Tibial nerve (tissue), 4 donors: ENCODE measurements around the gene GBP2.

ENCODE experiments used
- CTCF ChIP-seq, 5 experiments: fragments of 200-600 bp in 3 of 5; fragments of 450-650 bp in 2 of 5; sonication (generic) in 3 of 5; IDR thresholded peaks; one replicate each; pipeline ENCODE4 v1.5.1; 2016 to 2019; ENCODE audit warnings: antibody characterized with exemption in 5 of 5, mild to moderate bottlenecking in 3 of 5, moderate library complexity in 2 of 5
- EP300 ChIP-seq, 2 donors: sonication (generic); formaldehyde crosslinking; IDR thresholded peaks; one replicate each; pipeline ENCODE4 v1.6.1; 2017; ENCODE audit warnings: antibody characterized with exemption in 2 of 2, mild to moderate bottlenecking in 1 of 2
- POLR2A ChIP-seq, 2 donors: fragments of 450-650 bp; IDR thresholded peaks; one replicate each; pipeline ENCODE4 v1.6.1; 2017; ENCODE audit warnings: antibody characterized with exemption in 2 of 2, mild to moderate bottlenecking in 2 of 2, moderate library complexity in 2 of 2

GRCh38 chr1:89065079-89065868 is 60.6 kb downstream of the GBP2 start, which contains the start of gene GBP1:
- TF ChIP-seq POLR2A (IDR thresholded peaks at IDR 0.05) (peak; percentile 56 to 66), CTCF (IDR thresholded peaks at IDR 0.05) (no peak), EP300 (IDR thresholded peaks at IDR 0.05) (peak in 1 of 2 donors; percentile 89)
